Measurements from ENCODE around the gene AOC2. TPM values are rescaled to one million over a fixed set of nuclear protein-coding genes. Genes with fewer than 3 reads are reported as not detected.
"Not testable (repeated sequence)": the region's sequence is repeated elsewhere in the genome, so short reads cannot be mapped to it uniquely, and the experiment has no call there.

Gene AOC2
- total RNA-seq, 1 donor: 0.72 TPM

GRCh38 chr17:42877037-42877436 lies 32.7 kb downstream of the AOC2 start:
- no peak overlapping the region for H3K4me3 ChIP-seq (ENCODE audit: low read depth, low read length)
- no peak for TF ChIP-seq CTCF (IDR thresholded peaks at IDR 0.05; ENCODE audit: insufficient read depth, low read length)
- DNase-seq (ENCODE audit: low read depth): no peak

GRCh38 chr17:42878123-42878880 lies 33.9 kb downstream of the AOC2 start:
- no peak overlapping the region for H3K4me3 ChIP-seq (ENCODE audit: low read depth, low read length)
- no peak for DNase-seq (ENCODE audit: low read depth)
- TF ChIP-seq CTCF (IDR thresholded peaks at IDR 0.05; ENCODE audit: insufficient read depth, low read length): no peak

GRCh38 chr17:42878924-42879595 lies 34.7 kb downstream of the AOC2 start:
- DNase-seq (ENCODE audit: low read depth): no peak
- no peak overlapping the region for H3K4me3 ChIP-seq (ENCODE audit: low read depth, low read length)
- TF ChIP-seq CTCF (IDR thresholded peaks at IDR 0.05; ENCODE audit: insufficient read depth, low read length): no peak

GRCh38 chr17:42879596-42879985 lies 35.2 kb downstream of the AOC2 start:
- no peak for DNase-seq (ENCODE audit: low read depth)
- TF ChIP-seq CTCF (IDR thresholded peaks at IDR 0.05; ENCODE audit: insufficient read depth, low read length): no peak
- no peak overlapping the region for H3K4me3 ChIP-seq (ENCODE audit: low read depth, low read length)

- TF ChIP-seq CTCF (IDR thresholded peaks at IDR 0.05; ENCODE audit: insufficient read depth, low read length): no peak
- no peak for DNase-seq (ENCODE audit: low read depth)
- no peak overlapping the region for H3K4me3 ChIP-seq (ENCODE audit: low read depth, low read length)
Measured at GRCh38 chr17:42880776-42881310, 36.5 kb downstream of the AOC2 start.

GRCh38 chr17:42881706-42882105 lies 37.3 kb downstream of the AOC2 start:
- not testable (repeated sequence) for H3K4me3 ChIP-seq (ENCODE audit: low read depth, low read length); DNase-seq (ENCODE audit: low read depth)

GRCh38 chr17:42882166-42882565 lies 37.8 kb downstream of the AOC2 start:
- H3K4me3 ChIP-seq (ENCODE audit: low read depth, low read length): no peak overlapping the region
- TF ChIP-seq CTCF (IDR thresholded peaks at IDR 0.05; ENCODE audit: insufficient read depth, low read length): no peak
- no peak for DNase-seq (ENCODE audit: low read depth)

Data from fibroblast of the aortic adventitia (primary cell).